Superior temporal gyrus (tissue), 1 donor: ENCODE measurements around the gene ULK2.

Source experiments
- DNase-seq: peaks from one replicate; pipeline ENCODE4 v3.0.0-alpha.2; 2016; ENCODE audit errors: extremely low spot score

ULK2 gene

GRCh38 chr17:19726631-19727376, 140.9 kb downstream of the ULK2 start:
- DNase-seq, result peak; percentile 23

DNA sequence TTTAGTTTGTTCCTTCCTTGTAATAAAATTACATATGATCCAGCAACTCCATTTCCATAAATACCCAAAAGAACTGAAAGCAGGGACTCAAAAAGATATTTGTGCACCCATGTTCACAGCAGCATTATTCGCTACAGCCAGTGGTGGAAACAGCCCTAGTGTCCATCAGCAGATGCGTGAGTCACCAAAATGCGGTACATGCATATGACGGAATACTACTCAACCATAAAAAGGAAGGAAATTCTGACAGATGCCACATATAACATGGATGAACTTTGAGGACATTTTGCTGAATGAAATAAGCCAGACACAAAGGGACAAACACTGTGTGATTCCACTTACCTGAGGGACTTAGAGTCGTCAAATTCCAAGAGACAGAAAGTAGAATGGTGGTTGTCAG, 142.2 kb downstream of the ULK2 start:
- no peak for DNase-seq

GRCh38 chr17:19724501-19725420, 143.0 kb downstream of the ULK2 start:
- peak; percentile 37 for DNase-seq

DNA sequence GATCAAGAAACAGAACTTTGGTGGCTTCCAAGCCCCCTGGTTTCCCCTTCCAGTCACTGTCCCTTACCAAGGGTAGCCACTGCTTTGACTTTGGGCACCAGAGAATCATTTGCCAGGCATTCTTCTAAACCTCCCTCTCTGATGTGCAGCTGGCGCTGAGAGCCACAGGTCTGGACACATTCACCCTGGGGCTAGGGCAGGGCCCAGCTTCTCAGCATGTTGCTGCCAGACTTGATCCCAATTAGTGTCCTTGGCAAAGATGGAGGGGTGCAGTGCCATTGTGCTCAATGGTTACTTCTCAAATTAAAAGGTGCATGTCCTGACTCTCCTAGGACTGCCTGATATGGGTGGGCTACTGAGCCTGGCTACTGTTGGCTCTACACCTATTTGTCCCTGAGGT, 143.8 kb downstream of the ULK2 start:
- DNase-seq, result no peak
